ENCODE data around the gene CCDC85C. TPM values are rescaled to one million over a fixed set of nuclear protein-coding genes. Genes with fewer than 3 reads are reported as not detected.

The CCDC85C gene
- total RNA-seq, 6 experiments from 2014 or later: 31.3 to 41.4 (median 34.3) TPM

GRCh38 chr14:99537399-99537798 is 66.6 kb downstream of the CCDC85C start:
- no peaks in the 10 kb centered on the region for H3K36me3 Mint-ChIP-seq (ENCODE audit: low read depth)
- no peak for TF ChIP-seq CTCF (IDR thresholded peaks at IDR 0.05)
- H3K27me3 Mint-ChIP-seq (ENCODE audit: insufficient read depth): peaks cover 1% of the 10 kb centered on the region
- H3K4me3 Mint-ChIP-seq: peak overlapping the region; percentile 51
- H3K27ac Mint-ChIP-seq: peak overlapping the region; percentile 92
- peaks cover 45% of the 10 kb centered on the region for H3K4me1 Mint-ChIP-seq (ENCODE audit: low read depth)
- H3K9me3 Mint-ChIP-seq: no peaks in the 10 kb centered on the region
- peak; percentile 75 for DNase-seq

GRCh38 chr14:99535908-99536778 is 67.9 kb downstream of the CCDC85C start:
- peaks cover 1% of the 10 kb centered on the region for H3K27me3 Mint-ChIP-seq (ENCODE audit: insufficient read depth)
- no peaks in the 10 kb centered on the region for H3K36me3 Mint-ChIP-seq (ENCODE audit: low read depth)
- H3K4me1 Mint-ChIP-seq (ENCODE audit: low read depth): peaks cover 45% of the 10 kb centered on the region
- no peak overlapping the region for H3K4me3 Mint-ChIP-seq
- DNase-seq: no peak
- no peaks in the 10 kb centered on the region for H3K9me3 Mint-ChIP-seq
- TF ChIP-seq CTCF (IDR thresholded peaks at IDR 0.05): no peak
- H3K27ac Mint-ChIP-seq: peak overlapping the region; percentile 76

- DNase-seq: no peak
Observed at GRCh38 chr14:99535448-99535847, 68.6 kb downstream of the CCDC85C start.

GRCh38 chr14:99534863-99535262 is 69.1 kb downstream of the CCDC85C start:
- DNase-seq: no peak
- H3K27me3 Mint-ChIP-seq (ENCODE audit: insufficient read depth): peaks cover 1% of the 10 kb centered on the region
- H3K4me3 Mint-ChIP-seq: no peak overlapping the region
- TF ChIP-seq CTCF (IDR thresholded peaks at IDR 0.05): no peak
- no peaks in the 10 kb centered on the region for H3K36me3 Mint-ChIP-seq (ENCODE audit: low read depth)
- no peak overlapping the region for H3K27ac Mint-ChIP-seq
- no peaks in the 10 kb centered on the region for H3K9me3 Mint-ChIP-seq
- peaks cover 55% of the 10 kb centered on the region for H3K4me1 Mint-ChIP-seq (ENCODE audit: low read depth)

More at GRCh38 chr14:99535448-99535847, 68.6 kb downstream of the CCDC85C start:
- peaks cover 1% of the 10 kb centered on the region for H3K27me3 Mint-ChIP-seq (ENCODE audit: insufficient read depth)
- H3K27ac Mint-ChIP-seq: no peak overlapping the region
- H3K9me3 Mint-ChIP-seq: no peaks in the 10 kb centered on the region
- H3K36me3 Mint-ChIP-seq (ENCODE audit: low read depth): no peaks in the 10 kb centered on the region
- H3K4me1 Mint-ChIP-seq (ENCODE audit: low read depth): peaks cover 49% of the 10 kb centered on the region
- no peak overlapping the region for H3K4me3 Mint-ChIP-seq
- TF ChIP-seq CTCF (IDR thresholded peaks at IDR 0.05): no peak

GRCh38 chr14:99534333-99534732 is 69.7 kb downstream of the CCDC85C start:
- Mint-ChIP-seq H3K27me3 (ENCODE audit: insufficient read depth) (peaks cover 1% of the 10 kb centered on the region), H3K4me1 (ENCODE audit: low read depth) (peaks cover 58% of the 10 kb centered on the region), H3K4me3 (no peak overlapping the region)

More at GRCh38 chr14:99534333-99534732, 69.7 kb downstream of the CCDC85C start:
- no peak for DNase-seq
- Mint-ChIP-seq H3K9me3 (no peaks in the 10 kb centered on the region), H3K27ac (no peak overlapping the region), H3K36me3 (ENCODE audit: low read depth) (no peaks in the 10 kb centered on the region)
- no peak for TF ChIP-seq CTCF (IDR thresholded peaks at IDR 0.05)
